ENCODE data around the gene AAMDC.

- TF ChIP-seq, protein P1, sequence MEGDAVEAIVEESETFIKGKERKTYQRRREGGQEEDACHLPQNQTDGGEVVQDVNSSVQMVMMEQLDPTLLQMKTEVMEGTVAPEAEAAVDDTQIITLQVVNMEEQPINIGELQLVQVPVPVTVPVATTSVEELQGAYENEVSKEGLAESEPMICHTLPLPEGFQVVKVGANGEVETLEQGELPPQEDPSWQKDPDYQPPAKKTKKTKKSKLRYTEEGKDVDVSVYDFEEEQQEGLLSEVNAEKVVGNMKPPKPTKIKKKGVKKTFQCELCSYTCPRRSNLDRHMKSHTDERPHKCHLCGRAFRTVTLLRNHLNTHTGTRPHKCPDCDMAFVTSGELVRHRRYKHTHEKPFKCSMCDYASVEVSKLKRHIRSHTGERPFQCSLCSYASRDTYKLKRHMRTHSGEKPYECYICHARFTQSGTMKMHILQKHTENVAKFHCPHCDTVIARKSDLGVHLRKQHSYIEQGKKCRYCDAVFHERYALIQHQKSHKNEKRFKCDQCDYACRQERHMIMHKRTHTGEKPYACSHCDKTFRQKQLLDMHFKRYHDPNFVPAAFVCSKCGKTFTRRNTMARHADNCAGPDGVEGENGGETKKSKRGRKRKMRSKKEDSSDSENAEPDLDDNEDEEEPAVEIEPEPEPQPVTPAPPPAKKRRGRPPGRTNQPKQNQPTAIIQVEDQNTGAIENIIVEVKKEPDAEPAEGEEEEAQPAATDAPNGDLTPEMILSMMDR (IDR thresholded peaks at IDR 0.05), result no peak
- TF ChIP-seq POLR2A (IDR thresholded peaks at IDR 0.05), result no peak
Measured at GRCh38 chr11:77813256-77813655, 7.7 kb upstream of the AAMDC start.

All from suprapubic skin (tissue), 3 donors.